ENCODE data around the gene PACRG.
"Not testable (repeated sequence)": the region's sequence is repeated elsewhere in the genome, so short reads cannot be mapped to it uniquely, and the experiment has no call there.

The PACRG gene

DNA sequence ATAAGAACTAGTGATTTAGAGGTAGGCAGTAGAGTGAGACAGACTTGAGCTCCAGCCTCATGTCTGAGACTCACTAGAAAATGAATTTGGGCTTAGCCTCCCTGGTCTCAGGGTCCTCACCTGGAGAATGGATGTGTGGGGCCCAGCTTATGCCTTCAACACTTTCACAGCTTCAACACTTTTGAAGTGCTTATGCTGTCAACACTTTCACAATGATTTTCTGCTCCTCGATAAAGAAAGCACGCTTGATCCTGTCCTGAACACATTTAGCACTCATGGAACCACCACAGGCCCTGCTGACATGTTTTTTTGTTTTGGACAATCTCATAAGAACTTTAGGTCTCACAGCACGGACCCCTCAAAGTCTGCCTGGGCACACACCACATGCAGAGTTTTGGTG lies 229.3 kb downstream of the PACRG start:
- DNase-seq, result no peak

DNA sequence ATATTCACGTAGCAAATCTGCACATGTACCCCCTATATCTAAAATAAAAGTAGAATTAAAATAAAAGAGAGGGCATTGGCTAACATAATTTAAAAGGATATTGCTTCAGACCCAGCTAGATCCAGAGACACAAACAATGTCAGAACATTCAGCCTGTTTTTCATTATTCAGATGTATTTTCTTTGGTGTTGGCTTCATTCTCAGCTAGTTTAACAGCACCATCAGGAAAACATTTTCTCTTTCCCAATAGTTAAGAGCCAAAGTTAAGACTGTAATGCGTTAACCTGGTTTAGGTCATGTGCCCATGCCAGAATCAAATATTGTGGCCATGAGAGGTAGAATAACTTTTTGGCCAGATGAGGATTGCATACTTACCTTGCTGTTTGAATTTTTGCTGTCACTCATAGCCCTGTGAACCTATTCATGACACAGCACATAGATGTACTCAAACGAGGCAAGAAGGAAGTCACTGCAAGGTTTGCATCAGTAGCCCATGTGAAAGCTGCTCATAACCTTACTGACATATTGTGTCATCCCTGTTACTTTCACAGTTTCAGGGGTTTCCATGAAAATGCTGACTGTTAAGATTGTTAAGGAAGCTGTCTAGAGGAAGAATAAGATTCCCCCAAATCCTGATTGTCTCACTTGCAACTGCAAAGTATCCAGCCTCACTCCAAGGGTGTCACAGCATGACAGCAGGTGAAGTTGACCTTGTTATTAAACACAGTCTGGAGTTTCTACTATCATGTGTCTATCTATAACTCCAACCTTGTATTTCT lies 233.1 kb downstream of the PACRG start:
- DNase-seq, result no peak

DNA sequence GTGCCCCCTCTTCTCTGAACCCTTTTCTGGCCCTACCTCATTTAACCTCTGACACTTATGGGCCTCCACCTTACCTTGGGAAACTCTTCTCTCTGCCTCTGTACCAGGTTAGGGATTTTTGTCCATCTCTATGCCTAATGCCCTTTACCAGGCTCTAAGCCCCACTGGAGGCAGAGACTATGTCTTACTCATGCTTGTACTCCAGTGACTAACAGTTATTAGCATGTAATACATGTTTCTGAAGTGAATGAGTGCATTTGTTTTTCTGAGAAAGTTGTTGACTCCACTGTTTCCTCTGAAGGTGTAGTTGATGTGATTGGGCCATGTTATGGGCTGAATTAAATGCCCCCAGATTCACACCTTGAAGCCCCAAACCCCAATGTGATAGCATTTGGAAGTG lies 234.3 kb downstream of the PACRG start:
- no peak for DNase-seq

DNA sequence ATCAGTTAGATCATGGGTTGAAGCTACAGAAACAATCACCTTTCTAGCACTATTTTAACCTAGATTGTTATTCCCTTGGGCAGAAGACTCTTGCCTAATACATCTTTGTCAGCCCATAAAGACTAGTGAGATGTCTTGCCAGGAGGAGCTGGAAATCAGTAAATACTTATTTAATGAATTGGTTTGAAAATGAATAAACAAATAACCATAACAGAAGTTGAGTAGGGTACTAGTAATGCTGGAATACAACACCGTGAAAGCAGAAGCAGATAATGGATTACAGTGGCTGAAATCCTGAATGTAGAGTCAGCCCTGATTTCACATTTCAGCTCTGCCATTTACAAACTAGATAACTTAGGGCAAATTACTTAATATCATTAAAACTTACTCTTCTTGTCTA lies 236.1 kb downstream of the PACRG start:
- no peak for DNase-seq

DNA sequence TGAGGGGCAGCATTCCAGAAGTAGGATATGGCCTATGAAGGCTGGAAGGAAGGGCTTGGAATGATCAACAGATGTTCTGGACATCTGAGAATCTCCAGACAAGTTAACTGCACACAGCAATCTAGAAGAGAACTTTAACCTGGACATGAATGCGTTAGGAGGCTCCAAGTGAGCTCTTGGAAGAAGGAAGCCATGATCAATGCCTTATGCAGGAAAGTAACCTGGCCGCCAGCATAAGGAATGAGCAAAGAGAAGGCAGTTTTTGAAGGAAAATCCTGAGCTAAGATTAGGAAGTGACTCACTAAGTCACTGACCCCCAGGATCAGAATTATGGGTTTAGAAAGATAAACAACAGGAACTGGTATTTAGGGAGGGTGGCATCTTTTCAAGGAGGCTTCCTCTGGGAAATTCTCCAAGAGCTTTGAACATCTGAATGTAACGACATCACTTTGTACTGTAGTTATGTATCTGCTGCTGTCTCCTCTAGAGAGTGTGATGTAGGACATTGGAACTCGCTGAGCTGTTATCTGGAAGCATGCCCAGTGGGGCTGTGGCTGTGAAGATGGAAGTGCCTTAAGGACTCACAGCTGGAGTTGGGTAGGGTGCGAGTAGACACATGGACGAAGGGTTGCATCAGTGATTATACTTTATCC lies 236.8 kb downstream of the PACRG start:
- no peak for DNase-seq

DNA sequence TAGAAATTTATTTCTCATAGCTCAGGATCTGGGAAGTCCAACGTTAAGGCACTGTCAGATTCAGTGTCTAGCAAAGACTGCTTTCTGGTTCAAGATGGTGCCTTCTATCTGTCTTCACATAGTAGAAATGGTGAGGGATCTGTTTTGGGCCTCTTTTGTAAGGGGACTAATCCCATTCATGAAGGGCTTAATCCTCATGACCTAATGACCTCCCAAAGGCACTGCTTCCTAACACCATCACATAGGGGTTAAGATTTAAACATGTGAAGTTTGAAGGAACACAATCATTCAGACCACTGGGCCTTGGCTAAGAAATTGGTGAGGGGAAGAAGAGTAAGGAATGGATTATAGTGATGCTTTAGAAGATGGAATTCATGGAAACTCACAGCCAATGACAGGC lies 237.6 kb downstream of the PACRG start:
- DNase-seq, result no peak

DNA sequence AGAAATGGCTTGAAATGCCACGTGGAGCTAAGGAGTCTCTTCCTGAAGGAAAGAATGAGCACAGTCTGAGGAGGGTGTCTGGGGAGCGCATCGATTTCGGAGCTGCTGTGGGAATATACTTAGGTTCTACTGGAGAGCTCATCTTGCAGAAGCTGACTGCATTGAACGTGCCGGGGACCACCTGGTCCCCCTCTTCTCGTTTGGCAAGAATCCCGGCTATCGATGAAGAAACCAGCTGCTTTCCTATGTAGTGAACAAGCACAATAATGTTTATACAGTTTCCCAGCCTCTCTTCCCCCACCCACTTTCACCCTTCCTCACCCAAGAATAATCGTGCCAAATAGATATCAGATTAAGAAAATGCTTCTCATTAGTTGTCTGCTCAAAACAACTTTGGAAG lies 242.5 kb downstream of the PACRG start:
- DNase-seq, result no peak

DNA sequence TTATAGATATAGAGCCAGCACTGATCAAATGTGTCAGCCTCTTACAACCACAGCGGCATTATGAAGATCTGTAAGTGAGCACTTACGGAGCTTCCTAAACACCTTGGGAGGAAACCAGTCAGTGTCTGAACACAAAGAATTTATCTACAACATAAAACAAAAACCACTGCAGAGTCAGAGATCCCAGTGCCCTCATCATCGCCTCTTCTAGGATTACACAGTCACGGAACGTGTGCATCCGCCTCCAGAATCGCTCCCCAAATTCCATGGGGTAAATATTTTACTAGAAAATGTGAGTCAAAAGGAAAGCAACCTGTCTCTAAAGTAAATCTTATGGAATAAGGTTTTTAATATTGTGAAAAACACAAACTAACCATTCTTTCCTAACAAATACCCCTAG lies 243.6 kb downstream of the PACRG start:
- no peak for DNase-seq

DNA sequence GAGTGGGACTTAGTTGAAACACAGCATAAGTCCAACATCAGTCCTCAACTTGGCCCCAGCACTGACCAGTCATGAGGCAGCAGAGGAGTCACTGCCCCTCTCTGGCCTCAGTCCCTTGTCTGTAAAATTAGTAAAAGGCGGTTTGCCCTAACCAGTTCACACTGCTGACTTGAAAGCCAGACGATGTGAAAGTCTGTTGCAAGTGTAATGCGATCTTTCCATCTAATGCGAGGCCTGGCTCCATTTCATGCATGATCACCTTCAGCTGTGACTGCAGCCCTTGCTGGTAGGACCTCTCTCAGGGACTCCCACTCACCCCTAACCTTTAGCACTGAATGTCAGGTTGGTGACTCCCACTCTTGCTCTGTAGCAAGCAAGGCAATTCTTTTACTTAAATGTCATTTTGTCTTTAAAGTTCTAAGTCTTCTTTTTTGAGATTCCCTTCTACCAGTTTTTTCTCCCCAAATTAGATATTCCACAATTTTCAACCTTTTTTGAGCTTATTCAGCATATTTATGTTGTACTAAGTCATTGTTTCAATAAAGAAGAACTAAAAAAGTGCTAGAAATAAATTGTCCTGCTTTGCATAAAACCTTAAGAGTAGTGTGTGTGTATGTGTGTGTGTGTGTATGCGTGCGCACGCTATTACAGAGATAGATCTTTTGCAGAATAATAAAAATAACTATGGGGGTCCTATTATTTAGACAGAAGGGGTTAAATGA lies 245.5 kb downstream of the PACRG start:
- DNase-seq, result no peak

DNA sequence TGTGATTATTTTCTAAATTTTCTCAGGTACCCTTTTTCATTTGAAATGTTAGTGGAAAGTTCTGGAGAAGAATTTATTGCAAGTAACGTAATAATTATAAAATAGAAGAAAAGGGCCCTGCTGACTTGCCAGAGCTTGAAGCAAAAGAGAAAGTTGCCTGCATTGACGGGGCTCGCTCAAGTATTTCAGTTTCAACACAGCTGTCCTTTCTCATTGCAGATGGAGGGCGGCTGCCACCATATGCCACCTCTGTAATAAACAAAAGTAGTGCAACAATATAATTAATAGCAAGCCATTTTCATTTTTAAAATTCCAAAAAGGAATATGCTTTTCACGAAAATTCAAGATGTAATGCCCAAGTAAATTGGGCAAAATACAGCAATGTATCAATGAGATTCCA lies 246.2 kb downstream of the PACRG start:
- no peak for DNase-seq

DNA sequence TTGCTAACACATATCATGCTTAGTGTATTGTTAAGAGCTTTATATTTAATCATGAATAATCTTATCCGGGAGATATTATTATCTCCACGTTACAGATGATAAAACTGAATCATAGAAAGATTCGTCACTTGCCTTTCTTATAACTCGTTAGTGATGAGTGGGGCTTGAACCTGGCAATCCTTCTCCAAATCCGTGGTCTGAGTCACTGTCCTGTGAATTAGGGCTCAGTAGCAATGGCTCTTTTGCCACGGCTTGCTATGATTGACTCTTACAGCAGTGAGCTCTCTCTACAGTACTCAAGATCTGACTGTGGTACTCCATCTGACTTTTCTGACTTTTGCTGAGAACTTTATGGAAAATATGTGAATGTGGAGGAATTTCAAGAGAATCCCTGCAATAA lies 246.9 kb downstream of the PACRG start:
- no peak for DNase-seq

DNA sequence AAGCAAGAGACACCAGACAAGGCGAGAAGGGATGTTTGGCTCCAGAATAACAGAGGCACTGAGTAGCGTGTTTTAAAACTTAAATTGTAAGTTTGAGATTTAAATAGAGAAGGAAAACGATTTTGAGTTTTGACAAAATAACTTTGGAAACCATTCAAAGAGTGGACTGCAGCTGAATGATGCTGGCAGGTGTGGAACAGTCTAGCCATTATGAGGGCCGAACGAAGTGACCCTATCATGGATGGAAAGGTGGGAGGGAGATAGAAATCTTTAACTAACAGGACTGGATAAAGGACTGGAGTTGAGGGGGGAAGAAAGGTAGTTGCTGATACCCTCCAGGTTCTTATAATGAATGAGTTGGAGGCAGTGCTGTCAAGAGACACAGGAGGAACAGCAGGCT lies 248.4 kb downstream of the PACRG start:
- DNase-seq, result no peak

DNA sequence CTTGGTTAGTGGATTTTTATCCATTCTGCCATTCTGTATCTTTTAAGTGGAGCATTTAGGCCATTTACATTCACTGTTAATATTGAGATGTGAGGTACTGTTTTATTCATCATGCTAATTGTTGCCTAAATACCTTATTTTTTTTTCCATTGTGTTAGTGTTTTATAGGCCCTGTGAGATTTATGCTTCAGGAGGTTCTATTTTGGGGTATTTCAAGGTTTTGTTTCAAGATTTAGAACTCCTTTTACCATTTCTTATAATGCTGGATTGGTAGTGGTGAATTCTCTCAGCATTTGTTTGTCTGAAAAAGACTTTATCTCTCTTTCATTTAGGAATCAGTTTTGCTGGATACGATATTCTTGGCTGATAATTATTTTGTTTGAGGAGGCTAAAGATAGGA lies 255.5 kb downstream of the PACRG start:
- not testable (repeated sequence) for DNase-seq

DNA sequence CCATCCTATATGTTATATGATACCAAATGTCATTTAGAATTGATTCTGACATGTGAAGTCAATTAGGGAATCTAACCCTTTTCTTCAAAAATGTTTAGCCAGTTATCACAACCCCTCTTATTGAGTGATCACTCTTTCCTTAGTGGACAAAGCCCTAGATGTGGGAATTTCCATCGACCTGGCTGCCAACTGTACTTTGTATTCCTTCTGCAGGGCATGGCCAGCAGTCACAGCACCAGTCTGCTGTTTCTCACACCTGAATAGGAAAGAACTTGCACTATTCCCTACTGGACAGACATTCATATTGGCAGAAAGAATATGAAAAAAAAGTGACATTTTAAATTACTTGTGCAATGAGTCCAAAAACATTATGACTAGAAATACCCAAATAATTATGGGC lies 271.0 kb downstream of the PACRG start:
- no peak for DNase-seq

DNA sequence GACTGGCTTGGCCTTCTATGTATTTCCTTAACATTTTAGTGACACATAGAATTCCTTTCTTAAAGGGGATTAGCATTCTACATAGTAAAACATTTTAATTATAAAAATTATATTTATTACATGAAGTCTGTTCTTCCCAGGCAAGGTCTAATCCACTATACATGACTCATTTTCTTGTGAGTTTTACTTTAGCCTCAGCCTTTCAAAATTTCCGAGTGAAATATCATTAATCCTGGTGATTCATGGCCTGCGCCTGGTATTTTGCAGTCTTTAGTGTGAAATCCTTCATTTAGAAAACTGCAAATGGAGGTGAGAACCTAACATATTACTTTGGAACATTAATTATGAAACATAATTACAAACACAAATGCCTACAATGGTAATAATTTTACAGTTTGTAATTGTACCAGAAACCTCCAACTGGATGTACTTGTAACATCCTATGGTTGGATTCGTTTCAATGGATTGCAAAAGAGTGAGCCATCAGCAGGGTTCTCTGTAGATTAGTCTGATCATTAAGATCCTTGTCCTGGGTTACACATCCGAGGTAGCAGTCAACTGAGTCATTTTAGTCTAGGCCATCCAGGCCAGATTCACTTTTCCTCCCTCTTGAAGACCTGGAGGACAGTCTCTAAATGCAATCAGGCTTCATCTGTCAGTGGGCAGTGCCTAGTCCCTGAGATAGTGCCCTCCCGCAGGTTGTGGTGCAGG lies 272.0 kb downstream of the PACRG start:
- DNase-seq, result no peak

DNA sequence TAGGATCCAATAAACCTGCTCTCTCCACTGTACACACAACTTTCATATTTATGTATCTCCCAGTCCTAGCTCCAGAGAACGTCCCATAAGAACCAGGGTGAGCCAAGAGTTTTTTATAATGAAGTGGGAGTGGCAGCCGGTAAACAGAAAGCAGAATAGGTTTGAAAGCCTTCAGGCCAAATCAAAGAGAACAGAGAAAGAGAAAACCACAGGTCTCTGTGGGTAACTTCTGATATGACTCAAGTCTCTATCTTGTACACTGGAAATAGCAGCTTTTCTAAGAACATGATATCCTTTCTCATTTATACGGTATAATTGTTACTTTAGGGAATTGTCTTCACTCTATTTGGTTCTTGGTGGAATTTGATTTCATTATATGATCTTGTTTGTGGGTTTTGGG lies 273.6 kb downstream of the PACRG start:
- DNase-seq, result peak; percentile 53

DNA sequence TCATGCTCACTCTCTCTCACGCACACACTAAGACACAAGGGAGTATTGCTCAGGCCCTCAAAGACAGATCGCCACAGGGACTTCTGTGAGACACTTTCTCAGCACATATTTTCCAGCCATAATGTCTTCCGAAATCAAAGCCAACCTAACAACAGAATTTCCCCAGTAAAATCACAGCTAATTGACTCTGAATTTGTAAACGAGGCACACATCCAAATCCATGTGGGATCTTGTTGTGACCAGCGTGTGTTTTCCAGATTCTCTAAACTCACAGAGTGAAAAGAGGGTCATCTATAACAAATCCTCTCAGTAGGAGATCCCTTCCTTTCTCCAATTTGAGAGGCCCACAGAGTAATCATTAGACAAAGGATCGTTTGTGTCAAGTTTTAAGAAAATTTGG lies 280.4 kb downstream of the PACRG start:
- DNase-seq, result no peak

DNA sequence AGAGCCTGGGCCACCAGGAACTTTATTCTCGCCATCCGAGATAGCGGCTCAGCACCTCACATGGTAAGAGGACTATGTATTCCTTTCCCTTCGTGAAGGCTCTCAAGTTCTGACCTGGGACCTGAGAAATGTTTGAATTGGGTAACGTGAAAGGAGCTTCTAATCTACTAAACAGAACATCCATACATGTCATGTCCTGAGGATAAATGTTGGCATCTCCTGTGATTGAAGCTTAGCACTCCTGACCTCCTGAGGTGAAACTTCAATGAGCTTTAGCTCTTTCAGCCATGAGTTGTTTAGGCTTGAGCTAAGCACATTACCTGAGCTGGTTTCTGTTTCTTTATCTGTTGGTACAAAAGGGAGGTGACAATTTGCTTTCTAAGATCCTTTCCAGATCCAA lies 280.9 kb downstream of the PACRG start:
- DNase-seq, result no peak

DNA sequence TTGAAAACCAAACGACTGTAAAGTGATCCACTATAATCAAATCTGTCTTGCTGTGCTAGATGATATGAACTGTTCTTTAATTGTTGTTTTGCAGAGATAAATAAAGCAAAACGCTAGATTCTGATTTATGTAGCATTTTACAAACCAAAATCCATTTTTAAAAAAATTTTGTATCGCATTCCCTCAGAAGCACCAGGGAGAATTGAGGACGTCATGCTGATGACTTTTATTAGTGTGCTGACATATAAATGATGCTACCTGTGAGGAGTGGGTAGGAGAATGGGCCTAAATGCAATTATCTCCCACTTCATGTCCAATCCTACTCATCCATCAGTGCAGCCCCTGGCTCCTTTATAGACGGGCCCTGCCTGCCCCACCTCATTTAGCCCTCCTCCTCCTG lies 282.4 kb downstream of the PACRG start:
- no peak for DNase-seq

DNA sequence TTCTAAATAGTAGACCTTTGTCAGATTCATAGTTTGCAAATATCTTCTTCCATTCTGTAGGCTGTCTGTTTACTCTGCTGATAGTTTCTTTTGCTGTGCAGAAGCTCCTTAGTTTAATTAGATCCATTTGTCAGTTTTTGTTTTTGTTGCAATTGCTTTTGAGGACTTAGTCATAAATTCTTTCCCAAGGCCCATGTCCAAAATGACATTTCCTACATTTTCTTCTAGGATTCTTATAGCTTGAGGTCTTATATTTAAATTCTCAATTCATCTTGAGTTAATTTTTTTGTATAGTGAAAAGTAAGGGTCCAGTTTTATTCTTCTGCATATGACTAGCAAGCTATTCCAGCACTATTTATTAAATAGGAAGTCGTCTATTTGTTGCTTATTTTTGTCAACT lies 287.0 kb downstream of the PACRG start:
- DNase-seq, result no peak

DNA sequence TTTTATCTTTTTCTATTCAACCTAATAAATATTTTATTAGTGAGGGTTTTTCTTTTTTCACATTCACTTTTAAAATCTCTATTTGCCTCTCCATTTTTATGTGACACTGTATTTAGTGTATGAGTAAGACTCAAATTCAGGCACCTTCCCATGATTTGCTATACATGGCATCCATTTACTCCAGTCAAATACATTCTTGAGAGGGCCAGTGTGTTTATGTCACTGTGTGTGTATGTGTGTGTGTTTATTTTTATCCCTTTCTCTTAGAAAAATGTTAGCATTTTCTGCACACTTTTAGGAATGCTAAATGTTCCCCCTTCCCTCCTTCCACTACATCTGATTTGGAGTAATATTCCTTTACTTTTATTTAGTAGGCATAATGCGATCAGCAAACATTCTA lies 290.0 kb downstream of the PACRG start:
- no peak for DNase-seq

DNA sequence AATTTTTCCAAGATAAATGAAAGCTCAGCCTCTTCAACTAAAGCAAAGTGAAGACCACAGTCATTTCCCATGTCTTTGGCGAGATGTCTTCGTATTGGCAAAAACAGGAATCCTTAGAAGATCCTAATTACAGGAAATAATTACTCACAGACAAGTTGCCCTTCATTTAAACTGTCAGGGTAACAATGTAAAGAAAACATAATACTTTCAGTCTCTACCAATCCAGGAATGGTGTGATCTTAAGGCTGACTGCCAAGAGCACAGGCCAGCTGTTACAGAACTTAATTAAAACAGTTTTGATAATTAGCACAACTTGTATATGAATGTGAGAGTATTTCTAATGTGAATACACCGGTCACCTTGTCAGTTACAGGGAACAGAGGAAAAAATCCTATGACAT lies 292.2 kb downstream of the PACRG start:
- peak; percentile 24 for DNase-seq

DNA sequence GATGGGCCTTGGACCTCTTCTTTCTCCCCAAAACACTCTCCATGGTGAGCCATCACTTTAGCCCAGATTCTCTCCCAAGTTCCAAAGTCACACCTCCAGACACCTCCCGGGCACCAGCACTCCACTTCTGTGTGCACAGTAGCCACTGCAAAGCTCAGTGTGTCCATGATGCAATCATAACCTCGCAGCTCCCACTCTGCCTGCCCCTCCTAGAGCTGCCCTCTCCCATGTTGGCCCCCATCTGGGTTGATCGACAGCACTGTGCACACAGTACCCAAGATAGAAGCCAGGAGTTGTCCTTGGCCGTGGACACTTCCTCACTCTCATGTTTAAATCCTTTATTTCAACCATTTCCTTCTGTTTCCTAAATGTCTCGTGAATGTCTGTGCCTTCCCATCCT lies 293.3 kb downstream of the PACRG start:
- DNase-seq, result no peak

DNA sequence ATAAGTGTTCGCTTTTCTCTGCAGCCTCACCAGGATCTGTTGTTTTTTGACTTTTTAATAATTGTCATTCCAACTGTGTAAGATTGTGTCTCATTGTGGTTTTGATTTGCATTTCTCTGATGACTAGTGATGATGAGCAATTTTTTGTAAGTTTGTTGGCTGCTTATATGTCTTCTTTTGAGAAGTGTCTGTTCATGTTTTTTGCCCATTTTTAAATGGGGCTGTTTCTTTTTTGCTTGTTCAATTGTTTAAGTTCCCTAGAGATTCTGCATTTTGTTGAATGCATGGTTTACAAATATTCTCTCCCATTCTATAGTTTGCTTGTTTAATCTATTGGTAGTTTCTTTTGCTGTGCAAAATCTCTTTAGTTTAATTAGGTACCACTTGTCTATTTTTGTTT lies 295.9 kb downstream of the PACRG start:
- DNase-seq, result no peak

Data from NCI-H146 (cell line).